Memory B cell (primary cell): ENCODE results near the gene NR3C2.
A peak's percentile ranks its signal among the peaks of the same experiment; 100 is the strongest.

ENCODE experiments used
- ATAC-seq: fragments of 150-1000 bp; cut with Tn5 transposase; 2 replicates; pipeline ENCODE4 v1.10.0; 2021; ENCODE audit warnings: low read depth, mild to moderate bottlenecking, moderate library complexity
- DNase-seq, 2 donors: peaks; one replicate each; pipeline ENCODE4 v3.0.0; 2022; ENCODE audit warnings: low spot score in 2 of 2
- H3K27ac Mint-ChIP-seq: one replicate; pipeline ENCODE4 v1.8.0; 2022; ENCODE audit warnings: mild to moderate bottlenecking, moderate library complexity, mixed read lengths
- H3K27me3 Mint-ChIP-seq: one replicate; pipeline ENCODE4 v1.8.0; 2022; ENCODE audit warnings: mixed read lengths
- H3K36me3 Mint-ChIP-seq: one replicate; pipeline ENCODE4 v1.8.0; 2022; ENCODE audit warnings: mild to moderate bottlenecking, mixed read lengths
- H3K4me1 Mint-ChIP-seq: one replicate; pipeline ENCODE4 v1.8.0; 2022; ENCODE audit warnings: mixed read lengths
- H3K4me3 Mint-ChIP-seq: one replicate; pipeline ENCODE4 v1.8.0; 2022; ENCODE audit warnings: mild to moderate bottlenecking, moderate library complexity, mixed read lengths
- H3K9me3 Mint-ChIP-seq: one replicate; pipeline ENCODE4 v1.8.0; 2022; ENCODE audit warnings: mixed read lengths

The NR3C2 gene

DNA sequence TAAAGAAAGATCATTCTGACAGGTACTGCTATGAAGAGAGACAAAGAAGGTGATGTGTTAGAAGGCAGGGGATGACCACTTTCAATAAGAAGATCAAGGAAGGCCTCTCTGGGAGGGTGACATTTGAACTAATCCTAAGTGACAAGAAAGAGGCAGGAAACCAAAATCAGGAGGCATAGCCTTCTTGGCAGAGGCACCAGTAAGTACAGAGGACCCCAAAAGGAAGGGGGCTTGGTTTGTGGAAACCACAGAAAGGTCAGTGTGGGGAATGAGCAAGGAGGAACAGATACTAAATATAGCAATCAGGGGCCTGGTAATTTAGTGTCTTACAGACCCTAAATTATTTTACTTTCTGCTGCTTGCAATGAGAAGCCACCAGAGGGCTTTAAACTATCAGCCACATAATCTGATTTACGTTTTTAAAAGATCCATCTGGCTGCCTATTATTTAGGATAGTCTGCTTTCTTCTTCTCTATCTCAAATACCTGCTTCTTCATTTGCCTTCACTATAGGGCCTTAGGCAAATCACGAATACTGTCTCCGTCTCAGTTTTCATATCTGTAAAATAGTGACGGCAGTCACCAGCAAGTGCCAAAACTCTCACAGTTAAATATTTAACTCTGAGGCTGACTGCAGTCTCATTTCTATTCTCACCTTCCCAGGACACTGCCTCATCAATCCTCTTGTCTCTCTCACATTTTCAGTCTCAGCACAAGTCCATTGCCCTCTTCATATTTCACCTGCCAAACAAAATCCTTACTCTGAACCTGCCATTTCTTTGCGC is 16.7 kb downstream of the NR3C2 start:
- Mint-ChIP-seq H3K9me3 (peaks cover 3% of the 10 kb centered on the region), H3K4me1 (peaks cover 39% of the 10 kb centered on the region), H3K4me3 (no peak overlapping the region), H3K27ac (no peak overlapping the region), H3K36me3 (peaks cover 4% of the 10 kb centered on the region), H3K27me3 (no peaks in the 10 kb centered on the region)
- ATAC-seq (no peak), DNase-seq (no peak)

DNA sequence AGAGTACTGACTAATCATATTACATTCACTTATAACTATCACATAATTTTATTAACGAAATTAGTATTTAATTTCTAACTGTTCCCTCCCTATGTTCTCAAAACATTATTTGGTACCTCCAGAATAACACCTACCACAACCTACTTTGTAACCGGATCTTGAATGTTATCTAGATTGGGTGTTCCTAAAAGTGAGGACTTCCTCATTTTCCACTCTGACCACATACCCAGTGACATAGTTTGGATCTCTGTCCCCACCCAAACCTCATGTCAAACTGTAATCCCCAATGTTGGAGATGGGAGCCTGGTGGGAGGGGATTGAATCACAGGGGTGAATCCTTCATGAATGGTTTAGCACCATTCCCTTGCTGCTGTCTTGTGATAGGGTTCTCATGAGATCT is 21.8 kb downstream of the NR3C2 start:
- Mint-ChIP-seq H3K4me3 (no peak overlapping the region), H3K9me3 (no peaks in the 10 kb centered on the region), H3K27ac (no peak overlapping the region), H3K4me1 (peaks cover 28% of the 10 kb centered on the region), H3K36me3 (peaks cover 2% of the 10 kb centered on the region), H3K27me3 (no peaks in the 10 kb centered on the region)
- DNase-seq = no peak
- no peak for ATAC-seq

DNA sequence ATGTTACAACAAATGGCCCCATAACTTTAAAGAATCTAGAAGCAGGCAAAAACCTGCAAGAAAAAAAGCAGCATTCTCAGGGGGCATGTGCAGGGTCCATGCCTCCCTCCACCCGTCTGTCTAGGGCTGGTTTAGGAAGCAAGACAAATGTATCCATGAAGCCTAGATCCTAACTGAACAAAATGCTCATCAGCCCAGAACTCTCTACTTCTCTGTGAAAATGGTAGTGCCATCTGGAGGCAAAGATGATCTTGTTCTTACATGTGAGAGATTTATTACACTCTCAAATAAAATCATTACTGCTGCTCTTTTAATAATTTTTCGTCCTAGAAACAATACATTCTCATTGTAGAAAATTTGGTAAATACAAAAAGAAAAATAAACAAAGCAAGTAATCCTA is 26.7 kb downstream of the NR3C2 start:
- Mint-ChIP-seq H3K4me3 (no peak overlapping the region), H3K4me1 (peaks cover 14% of the 10 kb centered on the region), H3K27ac (no peak overlapping the region), H3K9me3 (no peaks in the 10 kb centered on the region), H3K36me3 (peaks cover 9% of the 10 kb centered on the region), H3K27me3 (no peaks in the 10 kb centered on the region)
- no peak for ATAC-seq
- DNase-seq = no peak

DNA sequence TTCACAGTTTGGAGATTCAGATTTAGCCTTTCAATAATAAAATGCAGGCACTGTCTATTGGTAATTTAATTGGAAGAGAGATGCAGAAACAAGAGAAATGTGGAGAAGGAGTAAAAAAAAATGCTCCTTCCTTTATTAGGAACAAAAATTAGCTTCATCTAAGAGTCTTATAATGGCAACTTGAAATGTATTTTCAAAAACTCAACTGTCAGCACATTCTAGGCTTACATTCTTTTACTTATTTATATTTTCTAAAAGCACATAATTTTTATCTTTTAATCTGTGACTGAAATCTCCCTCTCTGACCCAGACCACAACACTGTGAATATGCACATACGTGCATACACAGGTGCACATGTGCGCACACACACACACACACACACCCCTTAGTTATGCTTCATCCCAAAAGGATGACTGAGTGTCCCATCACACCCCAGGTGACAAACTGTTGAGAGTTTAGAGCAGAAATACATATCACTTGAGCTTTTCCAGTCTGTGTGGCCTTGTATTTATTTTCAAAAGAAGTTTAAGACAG is 29.7 kb downstream of the NR3C2 start:
- ATAC-seq = no peak

DNA sequence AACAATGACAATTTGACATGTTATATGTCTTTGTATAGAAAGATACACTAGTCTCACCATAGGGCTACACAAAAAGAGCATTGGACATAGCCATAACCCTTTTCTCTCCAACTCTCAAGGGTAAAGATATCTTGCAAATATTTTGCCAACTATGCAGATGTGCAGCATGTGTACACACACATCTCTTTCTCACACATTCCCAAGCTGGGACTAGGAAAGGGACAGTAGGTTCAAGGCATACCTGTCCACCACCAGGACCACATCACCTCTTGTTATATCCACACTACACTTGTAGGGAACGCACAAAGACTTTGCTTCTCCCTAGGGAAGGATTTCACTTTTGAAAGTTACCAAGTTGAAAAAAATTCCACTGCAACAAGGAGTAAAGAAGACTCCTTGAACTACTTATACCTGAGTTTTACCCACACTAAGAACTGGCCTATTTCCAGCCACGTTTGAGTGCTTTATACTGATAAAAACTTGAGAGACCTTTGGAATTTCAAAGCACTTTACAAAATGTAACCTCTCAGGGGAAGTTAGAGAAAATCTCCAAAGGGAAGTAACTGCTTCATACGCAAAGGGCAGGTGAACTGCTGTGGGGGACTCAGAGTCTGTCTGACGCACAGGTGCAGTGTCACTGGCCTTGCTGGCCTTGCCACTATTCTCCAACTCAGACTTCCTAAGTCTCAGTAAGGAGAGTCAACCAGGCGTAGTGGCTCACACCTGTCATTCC is 36.9 kb downstream of the NR3C2 start:
- Mint-ChIP-seq H3K27ac (no peak overlapping the region), H3K4me3 (no peak overlapping the region), H3K9me3 (no peaks in the 10 kb centered on the region), H3K36me3 (peaks cover 2% of the 10 kb centered on the region), H3K27me3 (no peaks in the 10 kb centered on the region), H3K4me1 (peaks cover 6% of the 10 kb centered on the region)
- DNase-seq = no peak
- ATAC-seq = no peak

More for the DNA sequence above, 29.7 kb downstream of the NR3C2 start:
- no peaks in the 10 kb centered on the region for H3K9me3 Mint-ChIP-seq
- H3K27ac Mint-ChIP-seq = no peak overlapping the region
- no peak for DNase-seq
- H3K27me3 Mint-ChIP-seq = no peaks in the 10 kb centered on the region
- H3K4me3 Mint-ChIP-seq = no peak overlapping the region
- peaks cover 9% of the 10 kb centered on the region for H3K36me3 Mint-ChIP-seq
- H3K4me1 Mint-ChIP-seq = peaks cover 6% of the 10 kb centered on the region

DNA sequence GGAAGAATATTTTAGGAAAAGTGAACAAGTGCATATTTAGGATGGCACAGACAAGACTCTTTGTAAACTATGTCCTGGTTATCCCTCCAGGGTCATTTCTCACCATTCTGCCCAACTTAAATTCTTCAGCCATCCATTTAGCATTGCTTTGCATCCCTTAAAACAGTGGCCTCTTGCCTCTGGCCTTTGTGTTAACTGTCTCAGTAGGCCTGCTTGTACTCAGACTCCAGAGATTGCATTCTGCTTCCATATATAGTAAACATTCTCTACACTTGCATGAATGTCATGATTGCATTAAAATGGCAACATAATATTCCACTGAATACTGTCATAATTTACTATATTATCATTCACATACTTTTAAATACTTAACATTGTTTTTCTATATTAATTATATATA is 43.2 kb downstream of the NR3C2 start:
- no peak for ATAC-seq
- DNase-seq = no peak
- H3K4me3 Mint-ChIP-seq = no peak overlapping the region
- H3K9me3 Mint-ChIP-seq = no peaks in the 10 kb centered on the region
- no peaks in the 10 kb centered on the region for H3K27me3 Mint-ChIP-seq
- H3K27ac Mint-ChIP-seq = no peak overlapping the region
- H3K4me1 Mint-ChIP-seq = peaks cover 5% of the 10 kb centered on the region
- peaks cover 3% of the 10 kb centered on the region for H3K36me3 Mint-ChIP-seq

DNA sequence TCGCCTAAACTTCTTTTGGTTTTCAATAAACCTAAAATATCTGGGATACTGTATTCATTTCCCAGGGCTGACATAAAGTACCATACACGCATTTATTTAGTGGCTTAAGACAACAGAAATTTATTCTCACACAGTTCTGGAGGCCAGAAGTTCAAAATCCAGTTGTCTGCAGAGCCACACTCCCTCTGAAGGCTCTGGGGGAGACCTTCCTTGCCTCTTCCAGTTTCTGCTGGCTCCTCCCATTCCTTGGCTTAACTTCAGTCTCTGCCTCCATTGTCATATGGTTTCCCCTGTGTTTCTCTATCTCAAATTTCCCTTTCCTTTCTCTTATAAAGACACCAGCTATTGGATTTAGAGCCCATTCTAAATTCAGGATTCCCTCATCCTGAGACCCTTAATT is 44.4 kb downstream of the NR3C2 start:
- H3K9me3 Mint-ChIP-seq = no peaks in the 10 kb centered on the region
- H3K4me3 Mint-ChIP-seq = no peak overlapping the region
- DNase-seq (no peak), ATAC-seq (no peak)
- no peak overlapping the region for H3K27ac Mint-ChIP-seq
- peaks cover 8% of the 10 kb centered on the region for H3K4me1 Mint-ChIP-seq
- H3K36me3 Mint-ChIP-seq = peaks cover 3% of the 10 kb centered on the region
- no peaks in the 10 kb centered on the region for H3K27me3 Mint-ChIP-seq

DNA sequence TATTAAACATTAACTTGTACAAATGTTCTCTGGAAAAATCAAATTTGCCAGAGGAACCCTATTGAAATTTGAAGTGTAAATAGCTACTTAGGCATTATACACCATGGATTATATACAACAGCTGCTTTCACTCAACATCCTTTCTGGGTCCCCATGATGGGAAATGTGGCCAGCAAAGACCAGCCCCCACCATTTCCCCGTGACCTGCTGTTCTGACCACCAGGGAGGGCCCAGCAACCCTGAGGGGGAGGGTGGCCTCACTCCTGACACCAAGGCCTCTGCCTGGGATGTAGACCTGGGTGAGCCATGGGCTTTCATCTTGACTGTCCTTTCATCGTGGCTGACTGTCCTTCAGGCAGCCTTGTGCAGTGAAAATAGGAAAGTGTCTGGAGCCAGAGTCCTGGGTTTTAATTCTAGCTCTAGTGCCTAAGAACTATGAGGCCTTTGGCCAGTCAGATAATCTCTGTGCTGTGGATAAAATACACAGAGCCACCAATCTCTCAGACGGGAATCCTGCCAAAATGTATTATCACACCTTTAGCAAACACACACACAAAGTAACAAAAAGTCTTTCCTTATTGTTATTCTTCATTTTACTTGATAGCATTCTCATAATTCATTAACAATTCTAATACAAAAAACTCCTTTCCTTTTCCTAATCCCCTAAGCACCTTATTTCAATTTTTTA is 45.1 kb downstream of the NR3C2 start:
- ATAC-seq (no peak), DNase-seq (no peak)
- H3K27me3 Mint-ChIP-seq = no peaks in the 10 kb centered on the region
- H3K27ac Mint-ChIP-seq = no peak overlapping the region
- peaks cover 8% of the 10 kb centered on the region for H3K4me1 Mint-ChIP-seq
- H3K9me3 Mint-ChIP-seq = no peaks in the 10 kb centered on the region
- peaks cover 3% of the 10 kb centered on the region for H3K36me3 Mint-ChIP-seq
- no peak overlapping the region for H3K4me3 Mint-ChIP-seq

DNA sequence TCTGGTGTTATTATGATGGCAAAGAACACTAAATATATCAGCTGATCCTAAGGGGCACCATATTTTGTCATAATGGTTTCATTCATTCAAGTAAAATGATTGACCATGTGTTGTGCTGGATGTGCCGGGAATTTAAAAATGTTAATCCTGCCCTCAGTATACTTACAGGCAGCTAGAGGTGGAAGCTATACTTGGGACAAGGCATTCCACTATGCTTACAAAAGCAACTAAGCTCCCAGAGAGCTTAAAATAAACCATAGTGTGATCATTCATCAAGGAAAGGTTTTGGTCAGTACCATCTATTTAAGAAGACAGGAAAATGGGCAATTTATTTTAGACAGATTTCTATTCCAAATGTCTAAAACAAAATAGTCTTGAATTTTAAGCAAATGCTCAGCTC is 46.4 kb downstream of the NR3C2 start:
- DNase-seq (no peak), ATAC-seq (no peak)
- H3K27me3 Mint-ChIP-seq = no peaks in the 10 kb centered on the region
- peaks cover 3% of the 10 kb centered on the region for H3K36me3 Mint-ChIP-seq
- H3K4me1 Mint-ChIP-seq = peaks cover 8% of the 10 kb centered on the region
- no peak overlapping the region for H3K4me3 Mint-ChIP-seq
- no peak overlapping the region for H3K27ac Mint-ChIP-seq
- H3K9me3 Mint-ChIP-seq = no peaks in the 10 kb centered on the region

DNA sequence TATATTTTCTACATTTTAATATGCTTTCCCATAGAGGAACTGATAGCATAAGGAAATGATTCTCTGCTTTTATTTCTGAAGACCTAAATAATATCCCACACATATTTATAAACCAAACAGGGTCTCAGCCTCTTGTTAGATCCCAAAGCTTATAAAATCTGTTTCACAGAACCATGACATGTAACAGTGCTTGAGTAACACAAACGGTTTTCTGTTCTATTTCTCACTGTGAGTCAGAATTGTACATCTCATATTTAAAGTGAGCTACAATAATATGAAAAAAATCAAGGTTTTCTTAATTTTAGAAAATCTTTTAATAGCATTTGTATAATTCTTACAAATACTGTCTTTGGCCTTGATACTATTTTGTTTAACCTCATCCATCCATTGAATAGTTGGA is 51.2 kb downstream of the NR3C2 start:
- H3K27ac Mint-ChIP-seq = no peak overlapping the region
- DNase-seq (no peak), ATAC-seq (no peak)
- H3K4me3 Mint-ChIP-seq = no peak overlapping the region
- H3K36me3 Mint-ChIP-seq = peaks cover 1% of the 10 kb centered on the region
- H3K27me3 Mint-ChIP-seq = no peaks in the 10 kb centered on the region
- no peaks in the 10 kb centered on the region for H3K9me3 Mint-ChIP-seq
- H3K4me1 Mint-ChIP-seq = peaks cover 8% of the 10 kb centered on the region

DNA sequence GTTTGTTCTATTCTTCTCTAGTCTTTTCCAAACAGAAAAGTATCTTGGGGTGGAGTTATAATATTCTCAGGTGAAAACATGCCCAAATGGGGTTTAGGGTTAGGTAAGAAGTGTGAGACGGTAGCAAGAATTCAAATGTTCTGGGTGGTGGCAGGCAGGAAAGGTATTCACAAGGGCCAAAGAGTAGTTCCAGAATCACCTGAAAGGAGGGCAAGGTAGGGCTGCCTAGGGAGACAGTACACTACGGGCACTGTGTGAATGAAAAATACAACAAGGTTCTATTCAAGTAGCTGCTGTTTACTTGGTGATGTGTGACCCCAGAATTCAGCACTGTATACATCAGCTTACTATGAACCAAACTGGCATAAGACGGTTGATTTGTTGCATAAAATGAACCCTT is 51.9 kb downstream of the NR3C2 start:
- Mint-ChIP-seq H3K36me3 (peaks cover 1% of the 10 kb centered on the region), H3K27ac (no peak overlapping the region), H3K4me3 (no peak overlapping the region), H3K27me3 (no peaks in the 10 kb centered on the region), H3K4me1 (peaks cover 13% of the 10 kb centered on the region), H3K9me3 (no peaks in the 10 kb centered on the region)
- DNase-seq (no peak), ATAC-seq (no peak)

DNA sequence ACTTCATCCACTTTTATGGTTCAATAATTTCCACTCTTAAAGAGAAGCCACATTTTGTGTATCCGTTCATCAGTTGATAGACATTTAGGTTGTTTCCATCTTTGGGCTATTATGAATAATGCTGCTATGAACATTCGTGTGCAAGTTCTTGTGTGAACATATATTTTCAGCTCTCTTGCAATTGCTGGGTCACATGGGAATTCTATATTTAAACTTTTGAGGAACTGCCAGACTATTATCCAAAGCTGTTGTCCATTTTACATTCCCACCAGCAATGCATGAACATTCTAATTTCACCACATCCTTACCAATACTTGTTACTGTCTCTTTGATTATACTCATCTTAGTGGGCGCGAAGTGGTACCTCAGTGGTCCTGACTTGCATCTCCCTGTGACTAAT is 61.9 kb downstream of the NR3C2 start:
- peaks cover 13% of the 10 kb centered on the region for H3K9me3 Mint-ChIP-seq
- peaks cover 21% of the 10 kb centered on the region for H3K4me1 Mint-ChIP-seq
- no peak for DNase-seq
- H3K27ac Mint-ChIP-seq = no peak overlapping the region
- H3K36me3 Mint-ChIP-seq = peaks cover 25% of the 10 kb centered on the region
- no peak overlapping the region for H3K4me3 Mint-ChIP-seq
- ATAC-seq = no peak
- no peaks in the 10 kb centered on the region for H3K27me3 Mint-ChIP-seq

DNA sequence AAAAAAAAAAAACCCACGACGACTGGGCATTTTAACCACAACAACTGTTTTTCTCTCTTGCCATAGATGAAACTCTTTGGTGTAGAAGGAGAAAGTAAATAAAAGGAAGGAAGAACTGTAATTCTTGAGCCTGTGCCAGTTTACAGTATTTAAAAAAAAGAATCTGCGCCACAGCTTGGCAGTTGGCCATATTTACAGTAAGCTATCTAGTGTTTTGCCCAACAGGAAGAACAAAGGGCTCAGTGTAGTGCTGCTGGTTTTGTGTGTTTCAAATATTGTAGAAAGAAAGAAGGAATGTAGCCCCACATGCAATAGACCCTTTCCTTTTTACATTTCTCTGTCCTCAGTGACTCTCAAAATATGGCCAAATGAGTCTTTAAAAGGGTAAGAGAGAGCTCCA is 66.1 kb downstream of the NR3C2 start:
- ATAC-seq = peak; percentile 45
- H3K4me3 Mint-ChIP-seq = peak overlapping the region; percentile 72

DNA sequence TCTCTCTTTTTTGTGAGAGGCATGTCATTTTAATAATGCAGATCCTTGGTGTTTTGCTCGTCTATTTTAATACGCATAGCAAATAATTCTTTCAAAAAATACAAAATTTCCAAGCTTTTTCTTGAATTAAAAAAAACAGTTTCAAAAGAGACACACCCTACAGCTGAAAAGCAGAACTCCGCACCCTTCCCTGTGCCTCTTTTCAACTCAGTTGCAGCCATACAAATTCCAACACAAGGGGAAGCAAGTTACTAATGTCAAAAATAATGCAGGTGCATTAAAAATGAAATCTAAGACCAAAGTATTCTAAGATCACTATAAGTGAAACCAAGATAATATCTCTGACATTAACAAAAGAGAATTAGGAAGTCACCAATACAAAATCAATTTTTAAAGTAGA is 66.6 kb downstream of the NR3C2 start:
- no peak for ATAC-seq
- Mint-ChIP-seq H3K4me1 (peaks cover 16% of the 10 kb centered on the region), H3K9me3 (peaks cover 9% of the 10 kb centered on the region)

More for the DNA sequence above, 66.1 kb downstream of the NR3C2 start:
- peaks cover 16% of the 10 kb centered on the region for H3K4me1 Mint-ChIP-seq
- peaks cover 9% of the 10 kb centered on the region for H3K9me3 Mint-ChIP-seq
- H3K27me3 Mint-ChIP-seq = no peaks in the 10 kb centered on the region
- peak overlapping the region; percentile 89 for H3K27ac Mint-ChIP-seq
- no peak for DNase-seq
- H3K36me3 Mint-ChIP-seq = peaks cover 22% of the 10 kb centered on the region

More for the DNA sequence above, 66.6 kb downstream of the NR3C2 start:
- no peak for DNase-seq
- Mint-ChIP-seq H3K4me3 (peak overlapping the region; percentile 53), H3K36me3 (peaks cover 22% of the 10 kb centered on the region), H3K27me3 (no peaks in the 10 kb centered on the region), H3K27ac (peak overlapping the region; percentile 89)
